Endometrial microvascular endothelial cells (primary cell): ENCODE data around the gene TNRC18. TPM values are rescaled to one million over a fixed set of nuclear protein-coding genes. Genes with fewer than 3 reads are reported as not detected.
"Not testable (repeated sequence)": the region's sequence is repeated elsewhere in the genome, so short reads cannot be mapped to it uniquely, and the experiment has no call there.

ENCODE experiments used
- in situ Hi-C: cut with HindIII; loops from 2 replicates; pipeline ENCODE4 v1.10.0; 2017; ENCODE audit warnings: low sequenced_read_pairs, low pct_unique_long_range_greater_than_20kb; ENCODE audit errors: inconsistent ontology term
- total RNA-seq: library from RNA; depleted of rRNA; stranded (reverse); fragments of >200 nt; gene quantifications from one replicate; pipeline ENCODE4 v1.2.3, GENCODE V29; 2015; ENCODE audit errors: inconsistent ontology term

The TNRC18 gene
- total RNA-seq, 1 donor from 2014 or later: 20.1 TPM

- in situ Hi-C loops: no loop called here
Observed at GRCh38 chr7:5388273-5388901, 35.2 kb downstream of the TNRC18 start.

- in situ Hi-C loops: no loop called here
Observed at GRCh38 chr7:5387711-5388245, 35.9 kb downstream of the TNRC18 start.

GRCh38 chr7:5384618-5385017 is 39.0 kb downstream of the TNRC18 start:
- in situ Hi-C loops: no loop called here

- in situ Hi-C loops: no loop called here
Observed at GRCh38 chr7:5383314-5384098, 40.1 kb downstream of the TNRC18 start.

- in situ Hi-C loops: no loop called here
Observed at GRCh38 chr7:5382281-5382892, 41.2 kb downstream of the TNRC18 start.

- in situ Hi-C loops: no loop called here
Observed at GRCh38 chr7:5381071-5381772, 42.4 kb downstream of the TNRC18 start.

- in situ Hi-C loops: no loop called here
Observed at GRCh38 chr7:5380350-5381070, 43.1 kb downstream of the TNRC18 start.

- in situ Hi-C loops: no loop called here
Observed at GRCh38 chr7:5379546-5379945, 44.1 kb downstream of the TNRC18 start.

- in situ Hi-C loops: no loop called here
Observed at GRCh38 chr7:5377816-5378215, 45.8 kb downstream of the TNRC18 start.

GRCh38 chr7:5377279-5377678 is 46.4 kb downstream of the TNRC18 start:
- in situ Hi-C loops: no loop called here

- in situ Hi-C loops: no loop called here
Observed at GRCh38 chr7:5375925-5376324, 47.7 kb downstream of the TNRC18 start.

GRCh38 chr7:5374464-5374863 is 49.2 kb downstream of the TNRC18 start:
- in situ Hi-C loops: no loop called here

GRCh38 chr7:5373300-5373699 is 50.3 kb downstream of the TNRC18 start:
- in situ Hi-C loops: no loop called here

- in situ Hi-C loops: no loop called here
Observed at GRCh38 chr7:5370454-5371353, 52.9 kb downstream of the TNRC18 start.

- in situ Hi-C loops: no loop called here
Observed at GRCh38 chr7:5367661-5368060, 56.0 kb downstream of the TNRC18 start.

- in situ Hi-C loops: not testable (repeated sequence)
Observed at GRCh38 chr7:5365976-5366625, 57.5 kb downstream of the TNRC18 start.

- in situ Hi-C loops: no loop called here
Observed at GRCh38 chr7:5363729-5364128, 59.9 kb downstream of the TNRC18 start.
